H9 (cell line): Measurements from ENCODE around the gene DOC2B. TPM values are rescaled to one million over a fixed set of nuclear protein-coding genes. Genes with fewer than 3 reads are reported as not detected.
"Not testable (repeated sequence)": the region's sequence is repeated elsewhere in the genome, so short reads cannot be mapped to it uniquely, and the experiment has no call there.

Experiments used
- DNase-seq: peaks from one replicate; pipeline ENCODE4 v3.0.0-alpha.2; 2017
- H2AFZ ChIP-seq: one replicate; pipeline ENCODE4 v1.6.1; 2013; ENCODE audit warnings: mild to moderate bottlenecking, low read length, control low read depth, moderate library complexity
- H2AK5ac ChIP-seq: 2 replicates; pipeline ENCODE4 v1.6.1; 2013; ENCODE audit warnings: low read length, control low read depth, mixed read lengths; ENCODE audit not compliant: insufficient read length
- H2BK120ac ChIP-seq: one replicate; pipeline ENCODE4 v1.6.1; 2013; ENCODE audit warnings: low read depth, mild to moderate bottlenecking, low read length, control low read depth, inconsistent platforms; ENCODE audit not compliant: poor library complexity, severe bottlenecking
- H2BK12ac ChIP-seq: 2 replicates; pipeline ENCODE4 v1.6.1; 2013; ENCODE audit warnings: low read length, control low read depth, mixed read lengths, low read depth; ENCODE audit not compliant: insufficient read length
- H2BK15ac ChIP-seq: 2 replicates; pipeline ENCODE4 v1.6.1; 2013; ENCODE audit warnings: low read depth, low read length, control low read depth
- H2BK20ac ChIP-seq: one replicate; pipeline ENCODE4 v1.6.1; 2013; ENCODE audit warnings: low read depth, mild to moderate bottlenecking, low read length, control low read depth, inconsistent platforms; ENCODE audit not compliant: poor library complexity, severe bottlenecking
- H2BK5ac ChIP-seq: 2 replicates; pipeline ENCODE4 v1.6.1; 2013; ENCODE audit warnings: low read length, control low read depth, mixed read lengths; ENCODE audit not compliant: insufficient read length
- H3K14ac ChIP-seq: 2 replicates; pipeline ENCODE4 v1.6.1; 2013; ENCODE audit warnings: low read length, control low read depth; ENCODE audit not compliant: insufficient read depth
- H3K18ac ChIP-seq: 2 replicates; pipeline ENCODE4 v1.6.1; 2013; ENCODE audit warnings: low read depth, mild to moderate bottlenecking, mixed read lengths, low read length, control low read depth; ENCODE audit not compliant: insufficient read length
- H3K23ac ChIP-seq: 2 replicates; pipeline ENCODE4 v1.6.1; 2013; ENCODE audit warnings: low read length, control low read depth, mixed read lengths, low read depth; ENCODE audit not compliant: insufficient read length
- H3K23me2 ChIP-seq: 2 replicates; pipeline ENCODE4 v1.6.1; 2013; ENCODE audit warnings: low read depth, mild to moderate bottlenecking, mixed read lengths, low read length, control low read depth; ENCODE audit not compliant: insufficient read length, poor library complexity, severe bottlenecking
- H3K27ac ChIP-seq: 2 replicates; pipeline ENCODE4 v1.5.1; 2013; ENCODE audit warnings: low read length, control low read depth, mixed read lengths, low read depth; ENCODE audit not compliant: insufficient read length
- H3K27me3 ChIP-seq: 2 replicates; pipeline ENCODE4 v1.6.1; 2013; ENCODE audit warnings: low read length, control low read depth, inconsistent platforms; ENCODE audit not compliant: insufficient read depth
- H3K4ac ChIP-seq: 2 replicates; pipeline ENCODE4 v1.6.1; 2013; ENCODE audit warnings: low read depth, mild to moderate bottlenecking, control low read depth, inconsistent platforms, low read length, moderate library complexity
- H3K4me1 ChIP-seq: 2 replicates; pipeline ENCODE4 v1.6.1; 2013; ENCODE audit warnings: low read length, control low read depth, inconsistent platforms; ENCODE audit not compliant: insufficient read depth
- H3K4me2 ChIP-seq: 2 replicates; pipeline ENCODE4 v1.6.1; 2013; ENCODE audit warnings: low read length, control low read depth, mixed read lengths; ENCODE audit not compliant: insufficient read length, insufficient read depth
- H3K56ac ChIP-seq: 2 replicates; pipeline ENCODE4 v1.6.1; 2013; ENCODE audit warnings: low read depth, mild to moderate bottlenecking, mixed read lengths, low read length, control low read depth; ENCODE audit not compliant: insufficient read length
- H3K79me1 ChIP-seq: 2 replicates; pipeline ENCODE4 v1.6.1; 2013; ENCODE audit warnings: low read depth, mild to moderate bottlenecking, moderate library complexity, low read length, control low read depth, inconsistent platforms; ENCODE audit not compliant: insufficient read depth, poor library complexity, severe bottlenecking
- H3K79me2 ChIP-seq: 2 replicates; pipeline ENCODE4 v1.6.1; 2013; ENCODE audit warnings: low read length, control low read depth, inconsistent platforms; ENCODE audit not compliant: insufficient read depth
- H3K9ac ChIP-seq: 2 replicates; pipeline ENCODE4 v1.6.1; 2013; ENCODE audit warnings: low read length, control low read depth, mixed read lengths; ENCODE audit not compliant: insufficient read length; ENCODE audit errors: extremely low read depth
- H3K9me3 ChIP-seq: one replicate; pipeline ENCODE4 v1.6.1; 2013; ENCODE audit warnings: low read depth, low read length, inconsistent platforms; ENCODE audit not compliant: control insufficient read depth
- H3T11ph ChIP-seq: one replicate; pipeline ENCODE4 v1.6.1; 2013; ENCODE audit warnings: mild to moderate bottlenecking, low read length, control low read depth, inconsistent platforms
- H4K20me1 ChIP-seq: one replicate; pipeline ENCODE4 v1.6.1; 2013; ENCODE audit not compliant: control insufficient read depth, insufficient read length, insufficient read depth
- H4K5ac ChIP-seq: 2 replicates; pipeline ENCODE4 v1.6.1; 2013; ENCODE audit warnings: low read depth, mild to moderate bottlenecking, mixed read lengths, low read length, control low read depth; ENCODE audit not compliant: insufficient read length
- H4K8ac ChIP-seq: replicated peaks from 2 replicates; pipeline ENCODE4 v1.6.1; 2013; ENCODE audit warnings: low read length, control low read depth, mixed read lengths, low read depth; ENCODE audit not compliant: insufficient read length
- H4K91ac ChIP-seq: 2 replicates; pipeline ENCODE4 v1.6.1; 2013; ENCODE audit warnings: low read depth, mild to moderate bottlenecking, moderate library complexity, mixed read lengths, low read length, control low read depth; ENCODE audit not compliant: insufficient read length
- H3K27ac Mint-ChIP-seq, 3 experiments: 2 replicates in 2 of 3; 3 replicates in 1 of 3; pipeline ENCODE4 v1.8.0; 2020 to 2021; ENCODE audit warnings: mixed read lengths in 3 of 3, mild to moderate bottlenecking in 1 of 3, moderate library complexity in 1 of 3
- H3K27me3 Mint-ChIP-seq: 2 replicates; pipeline ENCODE4 v1.8.0; 2021; ENCODE audit warnings: low read depth, mild to moderate bottlenecking, moderate library complexity, mixed read lengths
- H3K36me3 Mint-ChIP-seq, 3 experiments: 2 replicates in 2 of 3; 3 replicates in 1 of 3; pipeline ENCODE4 v1.8.0; 2020 to 2021; ENCODE audit warnings: low read depth in 3 of 3, mixed read lengths in 3 of 3; ENCODE audit not compliant: insufficient read depth in 1 of 3
- H3K4me1 Mint-ChIP-seq, 2 experiments: 2 replicates each; pipeline ENCODE4 v1.8.0; 2020; ENCODE audit warnings: mixed read lengths in 2 of 2
- H3K4me3 Mint-ChIP-seq, 2 experiments: 2 replicates in 1 of 2; 3 replicates in 1 of 2; pipeline ENCODE4 v1.8.0; 2020 to 2021; ENCODE audit warnings: mild to moderate bottlenecking in 2 of 2, mixed read lengths in 2 of 2, moderate library complexity in 1 of 2
- H3K9me3 Mint-ChIP-seq, 2 experiments: 2 replicates in 1 of 2; 3 replicates in 1 of 2; pipeline ENCODE4 v1.8.0; 2020; ENCODE audit warnings: mild to moderate bottlenecking in 2 of 2, mixed read lengths in 2 of 2, moderate library complexity in 1 of 2
- WGBS: extraction: QIAGEN DNeasy Blood & Tissue Kit; methylation state at CpG from one replicate; pipeline ENCODE4 v1.1.7; 2013; ENCODE audit warnings: missing lambda C conversion rate, low lambda C conversion rate, mixed read lengths; ENCODE audit not compliant: insufficient read length; ENCODE audit errors: extremely low coverage; 5-methylcytosine and 5-hydroxymethylcytosine counted together
- total RNA-seq: library from RNA; stranded (reverse); gene quantifications from 2 replicates; pipeline ENCODE4 v1.2.1, GENCODE V29; 2021
- TF ChIP-seq, protein P1 (sequence below): fragments of 200-600 bp; sonication (generic); conservative IDR thresholded peaks from 3 replicates; pipeline ENCODE4 v1.8.0; 2021; ENCODE audit warnings: antibody characterized with exemption, mild to moderate bottlenecking

The DOC2B gene
- total RNA-seq, 1 experiment from 2014 or later: 2.1 TPM

DNA sequence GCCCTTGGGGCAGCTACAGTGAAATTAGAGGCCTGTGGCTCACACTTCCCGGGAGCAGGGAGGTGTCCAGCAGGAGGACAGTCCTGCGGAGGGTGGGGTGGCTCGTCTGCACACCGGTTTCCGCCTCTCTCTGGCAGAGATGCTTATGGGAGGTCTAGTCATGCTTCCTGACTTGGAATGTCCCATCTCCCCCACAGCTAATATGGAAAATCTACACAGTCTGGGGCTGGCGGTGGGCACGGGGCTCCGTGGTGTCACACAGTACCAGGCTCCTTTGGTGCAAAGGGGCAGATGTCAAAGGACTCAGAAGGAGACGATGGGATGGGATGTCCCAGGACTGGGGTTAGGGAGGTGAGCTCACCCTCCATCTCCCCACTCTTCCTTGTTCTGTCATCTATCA is 44.1 kb upstream of the DOC2B start:
- H2BK12ac ChIP-seq: no peak overlapping the region
- no peak overlapping the region for H2AK5ac ChIP-seq
- no CpG with 5 or more reads among the region's 9 CpGs for WGBS

DNA sequence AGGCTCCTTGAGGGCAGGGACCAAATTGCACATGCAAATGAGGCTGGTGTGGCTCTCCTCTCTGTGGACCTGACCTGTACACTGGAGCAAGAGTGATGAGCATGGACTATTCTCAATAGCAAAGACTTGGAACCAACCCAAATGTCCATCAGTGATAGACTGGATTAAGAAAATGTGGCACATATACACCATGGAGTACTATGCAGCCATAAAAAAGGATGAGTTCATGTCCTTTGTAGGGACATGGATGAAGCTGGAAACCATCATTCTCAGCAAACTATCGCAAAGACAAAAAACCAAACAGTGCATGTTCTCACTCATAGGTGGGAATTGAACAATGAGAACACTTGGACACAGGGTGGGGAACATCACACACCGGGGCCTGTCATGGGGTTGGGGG is 43.1 kb upstream of the DOC2B start:
- not testable (repeated sequence) for H3T11ph ChIP-seq, H4K91ac ChIP-seq, H3K9ac ChIP-seq, H3K79me2 ChIP-seq, H3K23ac ChIP-seq, H3K4me2 ChIP-seq, DNase-seq, H4K5ac ChIP-seq, H3K4me3 Mint-ChIP-seq, H3K14ac ChIP-seq, H3K4me1 ChIP-seq, H2BK5ac ChIP-seq, H2AK5ac ChIP-seq, H3K23me2 ChIP-seq, H2BK20ac ChIP-seq, H3K18ac ChIP-seq, H3K4ac ChIP-seq, H3K27me3 ChIP-seq, H3K56ac ChIP-seq, H3K9me3 ChIP-seq, H4K20me1 ChIP-seq, H2BK12ac ChIP-seq, H3K27ac ChIP-seq, H3K27me3 Mint-ChIP-seq, H3K36me3 Mint-ChIP-seq, H2BK15ac ChIP-seq, H3K9me3 Mint-ChIP-seq, H2BK120ac ChIP-seq, H3K79me1 ChIP-seq, H2AFZ ChIP-seq, H4K8ac ChIP-seq
- peak overlapping the region in 1 of 3 experiments; percentile 53; a peak in 2 of 7 replicates for H3K27ac Mint-ChIP-seq
- H3K4me1 Mint-ChIP-seq: peaks cover 0 to 14% of the 10 kb centered on the region in 2 experiments; a peak in 2 of 4 replicates
- no CpG with 5 or more reads among the region's 2 CpGs for WGBS

More for the DNA sequence above, 44.1 kb upstream of the DOC2B start:
- H3K27me3 Mint-ChIP-seq: peaks cover 2% of the 10 kb centered on the region
- no peak overlapping the region for H2BK120ac ChIP-seq
- DNase-seq: no peak
- H3K4me2 ChIP-seq: no peak overlapping the region
- H3K27ac Mint-ChIP-seq: no peak overlapping the region; a peak in 1 of 7 replicates
- no peak overlapping the region for H3K4me3 Mint-ChIP-seq
- H3K79me2 ChIP-seq: no peaks in the 10 kb centered on the region
- H3K27me3 ChIP-seq: no peaks in the 10 kb centered on the region
- no peak overlapping the region for H4K91ac ChIP-seq
- H3K27ac ChIP-seq: no peak overlapping the region
- H4K8ac ChIP-seq: no peak overlapping the region
- no peak overlapping the region for H3K56ac ChIP-seq
- no peaks in the 10 kb centered on the region; a peak in 1 of 7 replicates for H3K36me3 Mint-ChIP-seq
- TF ChIP-seq, protein P1, sequence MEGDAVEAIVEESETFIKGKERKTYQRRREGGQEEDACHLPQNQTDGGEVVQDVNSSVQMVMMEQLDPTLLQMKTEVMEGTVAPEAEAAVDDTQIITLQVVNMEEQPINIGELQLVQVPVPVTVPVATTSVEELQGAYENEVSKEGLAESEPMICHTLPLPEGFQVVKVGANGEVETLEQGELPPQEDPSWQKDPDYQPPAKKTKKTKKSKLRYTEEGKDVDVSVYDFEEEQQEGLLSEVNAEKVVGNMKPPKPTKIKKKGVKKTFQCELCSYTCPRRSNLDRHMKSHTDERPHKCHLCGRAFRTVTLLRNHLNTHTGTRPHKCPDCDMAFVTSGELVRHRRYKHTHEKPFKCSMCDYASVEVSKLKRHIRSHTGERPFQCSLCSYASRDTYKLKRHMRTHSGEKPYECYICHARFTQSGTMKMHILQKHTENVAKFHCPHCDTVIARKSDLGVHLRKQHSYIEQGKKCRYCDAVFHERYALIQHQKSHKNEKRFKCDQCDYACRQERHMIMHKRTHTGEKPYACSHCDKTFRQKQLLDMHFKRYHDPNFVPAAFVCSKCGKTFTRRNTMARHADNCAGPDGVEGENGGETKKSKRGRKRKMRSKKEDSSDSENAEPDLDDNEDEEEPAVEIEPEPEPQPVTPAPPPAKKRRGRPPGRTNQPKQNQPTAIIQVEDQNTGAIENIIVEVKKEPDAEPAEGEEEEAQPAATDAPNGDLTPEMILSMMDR: no peak
- no peak overlapping the region for H3K4ac ChIP-seq
- H4K5ac ChIP-seq: no peak overlapping the region
- no peak overlapping the region for H2BK20ac ChIP-seq
- H3K9me3 ChIP-seq: no peaks in the 10 kb centered on the region
- no peak overlapping the region for H2AFZ ChIP-seq
- H3K9me3 Mint-ChIP-seq: no peaks in the 10 kb centered on the region; a peak in 1 of 5 replicates
- no peak overlapping the region for H3K18ac ChIP-seq
- peaks cover 0 to 14% of the 10 kb centered on the region in 2 experiments; a peak in 2 of 4 replicates for H3K4me1 Mint-ChIP-seq
- no peak overlapping the region for H2BK15ac ChIP-seq
- no peak overlapping the region for H3K9ac ChIP-seq
- no peak overlapping the region for H3T11ph ChIP-seq
- H3K23ac ChIP-seq: no peak overlapping the region
- H3K79me1 ChIP-seq: no peaks in the 10 kb centered on the region
- no peaks in the 10 kb centered on the region for H3K4me1 ChIP-seq
- H3K14ac ChIP-seq: no peak overlapping the region
- H2BK5ac ChIP-seq: no peak overlapping the region
- no peaks in the 10 kb centered on the region for H4K20me1 ChIP-seq
- no peaks in the 10 kb centered on the region for H3K23me2 ChIP-seq
